Osteoblast (primary cell): ENCODE results near the gene RAD51B. TPM values are rescaled to one million over a fixed set of nuclear protein-coding genes. Genes with fewer than 3 reads are reported as not detected.

Experiments used
- DNase-seq: peaks from one replicate; pipeline ENCODE4 v3.0.0; 2011; ENCODE audit warnings: low spot score, mixed read lengths; ENCODE audit not compliant: insufficient read length; ENCODE audit errors: missing footprints
- H2AFZ ChIP-seq: 2 replicates; pipeline ENCODE4 v1.6.0; 2011; ENCODE audit warnings: mild to moderate bottlenecking, low read length
- H3K27ac ChIP-seq: 2 replicates; pipeline ENCODE4 v1.5.1; 2011; ENCODE audit warnings: mild to moderate bottlenecking, low read depth, low read length, moderate library complexity
- H3K27me3 ChIP-seq: 2 replicates; pipeline ENCODE4 v1.6.0; 2012; ENCODE audit warnings: mild to moderate bottlenecking, control low read depth, inconsistent platforms, low read length, moderate library complexity; ENCODE audit not compliant: insufficient read depth
- H3K36me3 ChIP-seq: 2 replicates; pipeline ENCODE4 v1.5.1; 2011; ENCODE audit warnings: mild to moderate bottlenecking, low read length, control low read depth, moderate library complexity; ENCODE audit not compliant: insufficient read depth
- H3K4me1 ChIP-seq: 2 replicates; pipeline ENCODE4 v1.5.1; 2011; ENCODE audit warnings: mild to moderate bottlenecking, low read length, control low read depth, moderate library complexity; ENCODE audit not compliant: insufficient read depth
- H3K4me2 ChIP-seq: 2 replicates; pipeline ENCODE4 v1.6.0; 2011; ENCODE audit warnings: mild to moderate bottlenecking, low read length; ENCODE audit not compliant: insufficient read depth
- H3K4me3 ChIP-seq: fragments of 200-600 bp; sonication (generic); 3 replicates; pipeline ENCODE4 v1.5.1; 2012; ENCODE audit warnings: mild to moderate bottlenecking, low read length, inconsistent platforms; ENCODE audit not compliant: insufficient read depth
- H3K79me2 ChIP-seq: 2 replicates; pipeline ENCODE4 v1.6.0; 2012; ENCODE audit warnings: mild to moderate bottlenecking, low read length, control low read depth, inconsistent platforms; ENCODE audit not compliant: insufficient read depth
- H3K9me3 ChIP-seq: 2 replicates; pipeline ENCODE4 v1.5.1; 2011; ENCODE audit warnings: low read depth, low read length, control low read depth
- H4K20me1 ChIP-seq: 2 replicates; pipeline ENCODE4 v1.6.0; 2012; ENCODE audit warnings: mild to moderate bottlenecking, low read length, control low read depth; ENCODE audit not compliant: insufficient read depth
- CTCF ChIP-seq: IDR thresholded peaks from 2 replicates; pipeline ENCODE4 v1.5.1; 2011; ENCODE audit warnings: mild to moderate bottlenecking, low read depth, low read length, moderate library complexity; ENCODE audit errors: extremely low read depth
- total RNA-seq: library from RNA; depleted of rRNA; stranded (reverse); fragments of >200 nt; gene quantifications from 2 replicates; pipeline ENCODE4 v1.2.3, GENCODE V29; 2012

Gene RAD51B
- total RNA-seq, 1 donor, result 13.8 TPM

- no peak for DNase-seq
- Histone ChIP-seq H3K79me2 (no peaks in the 10 kb centered on the region), H3K4me1 (peaks cover 17% of the 10 kb centered on the region), H3K27ac (no peak overlapping the region), H3K4me2 (no peak overlapping the region), H4K20me1 (no peaks in the 10 kb centered on the region), H3K4me3 (no peak overlapping the region), H3K36me3 (no peaks in the 10 kb centered on the region), H3K9me3 (no peaks in the 10 kb centered on the region), H3K27me3 (no peaks in the 10 kb centered on the region), H2AFZ (no peak overlapping the region)
- TF ChIP-seq CTCF, result no peak
Observed at GRCh38 chr14:68508581-68508980, 689.0 kb downstream of the RAD51B start.

- H3K9me3 ChIP-seq, result no peaks in the 10 kb centered on the region
- no peaks in the 10 kb centered on the region for H3K79me2 ChIP-seq
- no peak overlapping the region for H3K4me2 ChIP-seq
- no peak overlapping the region for H2AFZ ChIP-seq
- no peak for TF ChIP-seq CTCF
- no peaks in the 10 kb centered on the region for H4K20me1 ChIP-seq
- no peak for DNase-seq
- H3K27ac ChIP-seq, result no peak overlapping the region
- no peaks in the 10 kb centered on the region for H3K27me3 ChIP-seq
- no peak overlapping the region for H3K4me3 ChIP-seq
- H3K36me3 ChIP-seq, result no peaks in the 10 kb centered on the region
- peaks cover 17% of the 10 kb centered on the region for H3K4me1 ChIP-seq
Observed at GRCh38 chr14:68509188-68509983, 689.8 kb downstream of the RAD51B start.

GRCh38 chr14:68510201-68511128 lies 690.9 kb downstream of the RAD51B start:
- no peak for TF ChIP-seq CTCF
- Histone ChIP-seq H3K27me3 (no peaks in the 10 kb centered on the region), H4K20me1 (no peaks in the 10 kb centered on the region), H3K27ac (no peak overlapping the region), H3K79me2 (no peaks in the 10 kb centered on the region), H3K4me2 (no peak overlapping the region), H3K36me3 (no peaks in the 10 kb centered on the region), H3K4me3 (no peak overlapping the region), H3K4me1 (peaks cover 17% of the 10 kb centered on the region), H3K9me3 (no peaks in the 10 kb centered on the region), H2AFZ (peak overlapping the region; percentile 28)
- DNase-seq, result peak; percentile 88
